Measurements from ENCODE around the gene MRPL17. TPM values are rescaled to one million over a fixed set of nuclear protein-coding genes. Genes with fewer than 3 reads are reported as not detected.

Gene MRPL17
- polyA plus RNA-seq, 10 donors = 54.3 to 79.9 (median 59.9) TPM

DNA sequence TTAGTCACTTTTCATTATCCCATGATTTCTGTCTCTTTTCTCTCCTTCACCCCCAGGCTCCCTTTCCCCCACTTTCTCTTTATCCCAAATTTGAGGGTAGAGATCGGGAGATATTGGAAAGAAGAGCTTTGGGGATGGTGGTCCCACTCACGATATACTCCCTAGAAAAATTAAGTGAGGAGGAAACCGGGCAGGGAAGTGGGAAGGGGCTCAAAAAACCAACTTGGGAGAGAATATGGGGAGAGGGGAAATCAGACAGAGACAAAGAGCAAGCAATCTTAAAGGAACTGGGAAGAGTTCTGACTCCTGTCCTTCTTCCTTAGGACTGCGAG lies 26.6 kb downstream of the MRPL17 start:
- DNase-seq = no peak

DNA sequence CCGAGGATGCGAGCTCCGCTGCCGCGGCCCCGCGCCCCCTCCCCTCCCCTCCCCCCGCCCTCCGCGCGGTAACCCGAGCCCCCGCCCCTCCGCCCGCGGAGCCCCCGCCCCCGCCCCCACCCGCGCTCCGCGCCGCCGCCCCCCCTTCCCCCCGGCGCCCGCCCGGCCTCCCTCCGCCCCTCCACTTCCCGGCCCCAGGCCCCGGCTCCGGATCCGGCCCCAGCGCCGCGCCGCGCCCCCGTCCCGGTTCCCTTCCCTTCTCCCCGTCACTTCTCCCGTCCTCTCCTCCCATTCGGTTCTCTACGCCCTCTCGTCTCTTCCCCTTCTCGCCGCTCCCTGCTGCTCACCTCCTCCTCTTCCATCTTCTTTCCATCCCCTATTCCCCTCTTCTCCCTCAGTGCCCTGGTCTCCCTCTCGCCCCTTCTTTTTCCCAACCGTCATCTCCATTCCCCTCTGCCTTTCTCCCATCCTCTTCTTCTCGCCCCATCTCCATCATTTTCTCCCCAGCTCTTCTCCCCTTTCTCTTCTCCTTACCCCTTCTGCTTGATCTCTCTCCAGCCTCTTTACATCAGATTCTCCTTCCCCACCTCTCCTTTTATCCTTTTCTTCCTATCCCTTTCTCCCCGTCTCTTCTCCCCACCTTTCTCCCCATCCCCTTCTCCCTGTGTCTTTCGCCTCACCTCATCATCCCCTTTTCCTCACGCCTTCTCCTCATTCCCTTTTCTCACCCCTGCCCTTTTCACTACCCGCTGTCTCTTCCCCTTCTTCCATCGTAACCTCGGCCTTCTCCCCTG lies 27.2 kb downstream of the MRPL17 start, which contains the start of gene DCHS1:
DCHS1 (minus strand) TSS at position 20 of the 794 bp plus-strand sequence. CDS start 14,196 bp downstream, outside the sequence.
- peak in 2 of 3 donors; percentile 70 to 86 for DNase-seq

DNA sequence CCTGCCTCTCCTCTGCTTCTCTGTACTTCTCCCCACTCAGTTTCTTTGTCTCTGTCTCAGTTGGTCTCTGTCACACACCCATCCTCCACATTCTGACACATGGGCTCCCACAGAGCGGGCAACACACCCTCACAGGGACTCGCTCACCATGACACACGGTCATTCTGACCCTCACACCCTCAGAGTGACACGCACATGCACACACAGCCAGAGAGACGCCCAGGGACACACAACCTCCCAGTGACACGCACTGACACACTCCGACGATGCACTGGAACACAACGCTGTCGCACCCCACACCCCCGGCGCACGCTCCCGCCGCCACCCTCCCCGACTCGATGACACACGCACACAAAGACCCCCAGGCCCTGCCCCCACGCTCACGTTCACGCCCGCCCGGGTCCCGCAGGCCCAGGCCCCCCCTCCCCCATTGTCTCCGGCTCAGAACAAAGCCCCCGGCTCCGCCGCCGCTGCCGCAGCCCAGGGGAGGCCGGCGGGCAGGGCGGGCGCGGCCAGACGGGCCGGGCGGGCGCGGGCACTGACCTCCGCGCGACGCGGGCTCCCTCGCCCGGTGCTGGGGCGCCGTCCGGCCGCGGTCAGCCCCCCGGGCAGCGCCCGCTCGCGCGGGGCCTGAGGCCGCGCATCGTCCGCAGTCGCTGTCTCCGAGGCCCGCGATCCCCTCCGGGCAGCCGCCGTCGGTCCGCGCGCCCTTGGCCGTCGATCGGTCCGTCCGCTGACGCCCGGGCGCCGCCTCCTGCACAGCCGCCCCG lies 27.9 kb downstream of the MRPL17 start:
- DNase-seq = peak in 2 of 3 donors; percentile 45 to 83

GRCh38 chr11:6654281-6655019 lies 28.7 kb downstream of the MRPL17 start:
- DNase-seq = peak in 1 of 3 donors; percentile 38

DNA sequence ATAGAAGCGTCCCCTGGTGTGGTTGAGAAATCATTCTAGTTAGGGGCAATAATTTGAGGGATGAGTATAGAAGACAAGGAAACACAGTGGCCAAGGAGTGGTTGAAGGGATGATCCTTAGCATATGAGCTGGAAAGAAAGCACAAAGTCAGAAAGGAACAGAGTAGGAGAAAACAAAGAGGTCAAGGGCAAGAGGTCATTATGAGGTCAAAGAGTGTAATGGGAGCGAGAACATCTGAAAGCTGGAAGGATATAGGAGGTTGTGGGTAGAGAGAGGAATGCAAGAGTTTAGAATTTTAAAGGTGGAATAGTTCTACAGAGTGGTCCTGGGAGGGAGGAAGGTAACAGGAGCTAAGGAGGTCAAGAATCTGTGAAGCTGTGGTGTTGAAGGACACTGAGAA lies 29.5 kb downstream of the MRPL17 start:
- DNase-seq = no peak

- DNase-seq = no peak
Measured at GRCh38 chr11:6653097-6653496, 30.0 kb downstream of the MRPL17 start.

DNA sequence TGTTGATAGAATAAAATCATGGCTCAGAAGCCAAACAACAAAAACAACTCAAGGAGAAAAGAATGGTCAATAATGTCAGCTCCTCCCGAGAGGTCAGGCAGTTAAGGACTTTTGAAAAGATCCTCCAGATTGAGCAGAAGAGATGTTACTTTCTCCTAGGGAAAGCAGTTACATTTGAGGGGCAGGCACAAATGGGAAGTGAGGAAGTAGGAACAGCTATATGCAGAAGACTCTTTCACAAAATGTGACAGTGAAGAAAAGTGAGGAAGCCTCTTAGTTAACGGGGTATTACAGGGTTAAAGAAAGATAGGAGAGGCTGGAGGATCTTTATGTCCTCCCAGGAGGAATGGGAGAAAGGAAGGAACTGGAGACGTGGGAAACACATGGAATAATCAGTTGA lies 31.0 kb downstream of the MRPL17 start:
- no peak for DNase-seq

DNA sequence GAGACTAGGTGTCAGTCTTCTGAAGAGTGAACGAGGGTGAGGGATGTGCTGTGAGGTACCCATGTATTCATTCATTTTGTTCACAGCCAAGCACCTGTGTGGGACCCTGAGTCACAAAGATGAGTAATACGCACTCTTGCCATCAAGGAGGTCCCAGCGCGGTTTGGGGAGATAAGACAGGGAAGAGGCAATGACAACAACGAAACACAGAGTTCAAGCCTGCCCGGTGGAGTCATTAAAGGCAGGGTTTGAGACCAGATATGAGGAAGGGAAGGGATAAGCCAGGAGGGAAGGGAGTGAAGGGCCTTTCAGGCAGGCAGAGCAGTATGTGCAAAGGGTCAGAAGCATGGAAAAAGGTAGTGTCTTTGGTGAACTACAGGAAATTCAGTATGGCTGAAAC lies 32.2 kb downstream of the MRPL17 start:
- no peak for DNase-seq

DNA sequence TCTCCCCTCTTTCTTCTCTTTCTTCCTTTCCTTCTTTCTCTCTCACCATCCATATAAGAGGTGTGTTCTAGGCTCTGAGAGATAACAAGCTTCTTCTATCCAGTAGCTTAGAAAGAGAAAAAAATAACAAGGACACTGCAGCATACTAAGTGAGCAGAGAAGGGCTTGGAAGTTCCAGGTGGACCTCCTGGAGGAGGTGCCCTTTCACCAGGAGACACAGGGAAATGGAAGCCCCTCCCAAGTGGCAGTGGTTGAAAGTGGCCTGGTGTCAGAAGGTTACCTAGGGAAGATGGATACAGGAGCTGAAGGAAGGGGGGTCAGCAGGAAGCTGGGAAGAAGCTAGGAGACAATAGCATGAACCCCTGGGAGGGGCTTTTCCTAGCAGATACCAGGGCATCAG lies 33.0 kb downstream of the MRPL17 start:
- no peak for DNase-seq

DNA sequence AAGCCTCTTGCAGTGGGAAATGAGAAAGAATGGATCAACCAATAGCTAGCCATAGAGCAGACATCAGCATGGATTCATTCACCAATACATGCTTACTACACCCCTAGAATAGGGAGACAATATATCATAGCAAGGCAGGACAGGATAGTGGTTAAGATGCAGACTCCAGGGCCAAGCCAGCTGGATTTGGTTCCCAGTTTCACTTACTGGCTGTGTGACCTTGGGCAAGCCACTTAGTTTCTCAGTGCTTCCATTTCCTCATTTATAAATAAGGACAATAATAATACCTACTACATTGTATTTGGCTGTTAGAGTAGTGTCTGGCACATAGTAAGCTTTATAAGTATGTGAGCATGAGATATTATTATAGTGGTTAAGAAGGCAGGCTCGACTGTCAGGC lies 34.6 kb downstream of the MRPL17 start:
- DNase-seq = no peak

DNA sequence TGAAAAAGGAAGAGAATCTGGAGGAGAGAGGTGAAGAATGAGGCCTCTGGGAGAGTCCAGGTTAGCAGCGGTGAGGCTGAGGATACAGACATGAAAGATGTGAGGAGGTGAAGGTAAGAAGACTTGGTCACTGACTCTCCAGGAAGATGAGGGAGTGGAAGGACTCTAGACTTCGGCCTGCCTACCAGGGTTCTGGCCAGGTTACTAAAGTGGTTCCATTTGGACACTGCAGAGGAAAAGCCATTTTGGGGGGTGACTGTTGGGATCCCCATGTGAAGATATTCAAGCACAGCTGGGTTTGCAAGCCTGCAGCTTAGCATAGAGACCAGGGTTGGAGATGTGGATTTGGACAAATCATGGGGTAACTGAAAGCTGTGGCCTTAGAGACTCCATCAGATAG lies 35.3 kb downstream of the MRPL17 start:
- DNase-seq = no peak

- DNase-seq = peak; percentile 58 to 92 (median 79)
Measured at GRCh38 chr11:6646918-6647679, 36.0 kb downstream of the MRPL17 start.

GRCh38 chr11:6646576-6646917 lies 36.6 kb downstream of the MRPL17 start:
- peak; percentile 90 to 97 (median 93) for DNase-seq

- peak; percentile 65 to 93 (median 82) for DNase-seq
Measured at GRCh38 chr11:6646071-6646470, 37.1 kb downstream of the MRPL17 start.

DNA sequence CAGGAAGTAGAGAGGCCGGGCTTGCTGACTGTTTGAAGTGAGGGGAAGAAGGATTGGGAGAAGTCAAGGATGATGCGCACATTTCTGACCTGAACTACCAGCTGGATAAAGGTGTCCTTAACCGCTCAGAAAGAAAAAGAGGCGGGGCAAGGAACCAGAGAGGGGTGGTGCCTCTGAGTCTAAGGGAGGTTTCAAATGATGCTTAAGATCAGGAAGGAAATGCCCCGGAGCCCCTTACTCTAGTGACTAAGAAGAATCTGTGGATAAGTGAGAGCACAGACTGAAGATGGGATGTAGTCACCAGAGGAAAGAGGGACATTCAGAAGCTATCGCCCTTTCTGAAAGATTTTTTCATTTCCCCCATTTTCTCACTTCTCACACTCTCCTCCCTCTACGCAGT lies 40.2 kb downstream of the MRPL17 start:
- DNase-seq = no peak

DNA sequence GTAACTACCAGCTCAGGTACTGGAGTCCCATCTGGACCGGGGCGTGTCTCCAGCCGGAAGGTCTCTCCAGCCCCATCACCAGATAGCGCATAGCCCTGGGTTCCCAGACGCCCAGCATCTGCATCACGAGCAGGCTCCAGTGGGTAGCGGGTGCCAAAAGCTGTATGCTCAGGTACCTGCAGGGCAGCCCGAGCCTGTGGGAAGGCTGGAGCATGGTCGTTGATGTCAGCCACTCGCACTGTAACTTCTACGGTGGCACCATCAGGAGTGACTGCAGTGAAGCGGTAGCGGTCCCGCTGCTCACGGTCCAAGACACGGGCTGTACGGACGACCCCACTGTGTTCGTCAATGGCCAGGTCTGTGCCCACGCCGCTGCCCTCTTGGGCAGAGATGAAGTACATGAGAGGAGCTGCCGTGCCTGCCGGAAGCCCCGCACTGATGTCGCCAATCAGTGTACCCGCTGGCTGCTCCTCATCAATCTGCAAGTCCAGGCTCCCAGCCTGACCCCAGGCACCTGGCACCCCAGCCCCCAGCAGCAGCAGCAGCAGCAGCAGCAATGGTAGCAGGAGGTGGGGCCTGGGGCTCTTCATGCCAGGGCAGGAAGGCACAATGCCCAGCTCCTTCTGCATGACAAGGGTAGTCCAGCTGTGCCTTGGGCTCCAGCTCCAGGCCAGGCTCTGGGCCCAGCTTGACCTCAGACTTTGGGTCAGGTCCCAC lies 42.0 kb downstream of the MRPL17 start:
- DNase-seq = no peak

- no peak for DNase-seq
Measured at GRCh38 chr11:6640036-6640984, 42.8 kb downstream of the MRPL17 start.

DNA sequence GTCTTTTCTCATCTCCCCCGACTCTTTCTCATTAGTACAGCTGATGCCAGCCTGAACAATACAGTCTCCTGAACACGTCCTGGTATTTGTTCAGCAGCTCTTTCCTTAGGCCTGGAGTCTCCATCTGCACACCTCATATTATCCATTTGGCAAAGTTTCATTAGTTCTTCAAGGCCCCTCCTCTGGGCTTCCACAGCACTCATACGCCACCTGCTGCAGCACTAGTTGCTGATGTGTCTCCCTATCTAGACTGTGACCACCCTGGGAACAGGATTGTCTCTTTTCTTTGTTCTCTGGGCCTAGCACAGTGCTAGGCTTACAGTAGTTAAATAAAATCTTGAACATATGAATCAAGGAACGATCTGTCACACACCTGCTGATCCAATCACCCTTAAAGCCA lies 44.7 kb downstream of the MRPL17 start:
- DNase-seq = no peak

DNA sequence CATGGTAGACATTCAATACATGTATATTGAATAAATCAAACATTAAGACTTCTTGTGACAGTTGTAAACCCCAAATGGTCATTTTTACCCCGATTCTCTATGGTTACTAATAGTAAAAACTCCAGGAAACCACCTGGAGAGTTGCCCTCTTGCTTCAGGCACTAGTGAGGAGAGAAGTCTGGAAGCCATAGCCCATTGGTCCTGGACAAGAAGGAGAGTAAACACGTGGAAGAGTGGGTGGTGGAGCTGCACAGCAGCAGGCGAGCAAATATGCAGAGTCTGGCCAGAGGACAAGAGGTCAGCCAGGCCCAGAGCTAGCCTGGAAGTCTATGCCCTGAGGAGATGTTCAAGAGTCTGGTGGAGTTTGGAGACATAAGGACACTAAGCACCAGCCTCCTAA lies 45.3 kb downstream of the MRPL17 start:
- peak in 2 of 3 donors; percentile 53 to 60 for DNase-seq

GRCh38 chr11:6636480-6636879 lies 46.7 kb downstream of the MRPL17 start:
- no peak for DNase-seq
